HTR-8/SVneo (cell line): ENCODE results near the gene LEO1.

Experiments used
- DNase-seq: peaks from one replicate; pipeline ENCODE4 v3.0.0; 2011; ENCODE audit warnings: low spot score, mixed read lengths; ENCODE audit not compliant: insufficient read length
- FAIRE-seq: peaks from 2 replicates; lab custom pipeline; 2011; peaks lifted over from hg19 to GRCh38; lab: Jason Lieb, UNC

LEO1 gene

GRCh38 chr15:51971375-51972133, at the start of gene LEO1:
TSS of gene LEO1 (minus strand) at chr15:51971778. CDS start at chr15:51971745, 33 bp downstream.
- FAIRE-seq: peak; percentile 84
- peak; percentile 92 for DNase-seq

- DNase-seq: peak; percentile 75
- FAIRE-seq: no peak
Measured at GRCh38 chr15:52021128-52021671, 49.6 kb upstream of the LEO1 start.

- no peak for FAIRE-seq
- no peak for DNase-seq
Measured at GRCh38 chr15:52020221-52021085, 48.9 kb upstream of the LEO1 start.

- peak; percentile 61 for DNase-seq
- FAIRE-seq: no peak
Measured at GRCh38 chr15:52019394-52020220, 48.0 kb upstream of the LEO1 start.

GRCh38 chr15:52018693-52019393, 47.3 kb upstream of the LEO1 start, which contains the start of gene MAPK6:
TSS of gene MAPK6 (plus strand) at chr15:52019219. CDS start at chr15:52046461, 27,242 bp downstream.
- DNase-seq (peak; percentile 93), FAIRE-seq (peak; percentile 74)

- FAIRE-seq (no peak), DNase-seq (peak; percentile 31)
Measured at GRCh38 chr15:52018244-52018643, 46.7 kb upstream of the LEO1 start.

GRCh38 chr15:52016316-52016715, 44.7 kb upstream of the LEO1 start:
- FAIRE-seq: no peak
- DNase-seq: no peak

GRCh38 chr15:52014616-52015015, 43.0 kb upstream of the LEO1 start:
- DNase-seq (no peak), FAIRE-seq (no peak)

- no peak for FAIRE-seq
- DNase-seq: peak; percentile 53
Measured at GRCh38 chr15:52013151-52013791, 41.7 kb upstream of the LEO1 start.

- FAIRE-seq (no peak), DNase-seq (no peak)
Measured at GRCh38 chr15:52012210-52012609, 40.6 kb upstream of the LEO1 start.

GRCh38 chr15:52011711-52012144, 40.1 kb upstream of the LEO1 start:
- DNase-seq (no peak), FAIRE-seq (no peak)

GRCh38 chr15:52010633-52011595, 39.3 kb upstream of the LEO1 start:
- DNase-seq (no peak), FAIRE-seq (no peak)

GRCh38 chr15:52008698-52009434, 37.3 kb upstream of the LEO1 start:
- no peak for DNase-seq
- no peak for FAIRE-seq

- FAIRE-seq (no peak), DNase-seq (no peak)
Measured at GRCh38 chr15:52008359-52008697, 36.8 kb upstream of the LEO1 start.

- no peak for DNase-seq
- FAIRE-seq: no peak
Measured at GRCh38 chr15:52006702-52007340, 35.2 kb upstream of the LEO1 start.

- no peak for DNase-seq
- no peak for FAIRE-seq
Measured at GRCh38 chr15:52005748-52006701, 34.4 kb upstream of the LEO1 start.
